GM18499 (cell line): Measurements from ENCODE around the gene GPAT2.
"Not testable (repeated sequence)": the region's sequence is repeated elsewhere in the genome, so short reads cannot be mapped to it uniquely, and the experiment has no call there.

Experiments used
- ATAC-seq: cut with Tn5 transposase; IDR thresholded peaks from one replicate; pipeline ENCODE4 v1.9.1; 2021; ENCODE audit warnings: moderate number of reproducible peaks; ENCODE audit not compliant: insufficient read depth, unreplicated experiment

GPAT2 gene

GRCh38 chr2:95990884-95991283 lies 43.8 kb downstream of the GPAT2 start:
- not testable (repeated sequence) for ATAC-seq
